Measurements from ENCODE around the gene SAT2. TPM values are rescaled to one million over a fixed set of nuclear protein-coding genes. Genes with fewer than 3 reads are reported as not detected.

SAT2 gene
- total and polyA plus RNA-seq, 2 of the 13 experiments (the other 11 are each of a cell fraction or from before 2014, with no cell fraction given), result 37.6 to 93.7 TPM

- TF ChIP-seq ZNF703 (CRISPR knock-in tag; IDR thresholded peaks at IDR 0.05; ENCODE audit: borderline replicate concordance) (no peak), ZNF530 (CRISPR knock-in tag; IDR thresholded peaks at IDR 0.05; ENCODE audit: low read depth) (no peak), GATAD2A (CRISPR knock-in tag; IDR thresholded peaks at IDR 0.05) (peak; percentile 53), MYNN (CRISPR knock-in tag; IDR thresholded peaks at IDR 0.05; ENCODE audit: low read depth) (no peak), SAFB2 (CRISPR knock-in tag; IDR thresholded peaks at IDR 0.05; ENCODE audit: borderline replicate concordance, low read depth) (no peak), TOPORS (CRISPR knock-in tag; IDR thresholded peaks at IDR 0.05) (no peak), EEA1 (CRISPR knock-in tag; IDR thresholded peaks at IDR 0.05; ENCODE audit: borderline replicate concordance) (peak; percentile 30; the same call in 1 of the 2 replicates), ZSCAN22 (CRISPR knock-in tag; IDR thresholded peaks at IDR 0.05) (no peak), HDAC1 (CRISPR knock-in tag; IDR thresholded peaks at IDR 0.05) (peak; percentile 71), ZNF724P (CRISPR knock-in tag; IDR thresholded peaks at IDR 0.05; ENCODE audit: borderline replicate concordance) (no peak), MAFF (IDR thresholded peaks at IDR 0.05; ENCODE audit: low read depth, low read length) (no peak), CEBPZ (IDR thresholded peaks at IDR 0.05; ENCODE audit: low read length) (no peak), ZNF652 (CRISPR knock-in tag; IDR thresholded peaks at IDR 0.05; ENCODE audit: borderline replicate concordance, low read depth) (no peak), MED8 (CRISPR knock-in tag; IDR thresholded peaks at IDR 0.05; ENCODE audit: insufficient replicate concordance) (no peak), HNF4G (IDR thresholded peaks at IDR 0.05; ENCODE audit: borderline replicate concordance, low read depth, low read length) (peak; percentile 83), HNF4G (CRISPR knock-in tag; IDR thresholded peaks at IDR 0.05; ENCODE audit: borderline replicate concordance, low read depth) (no peak), HIVEP1 (CRISPR knock-in tag; IDR thresholded peaks at IDR 0.05) (peak; percentile 76), POLR2G (IDR thresholded peaks at IDR 0.05; ENCODE audit: low read depth, low read length) (peak; percentile 82), CBX5 (CRISPR knock-in tag; IDR thresholded peaks at IDR 0.05; ENCODE audit: borderline replicate concordance) (no peak), CHD2 (IDR thresholded peaks at IDR 0.05; ENCODE audit: low read depth, low read length) (no peak; the same call in 1 of the 2 replicates), ZNF496 (CRISPR knock-in tag; IDR thresholded peaks at IDR 0.05; ENCODE audit: insufficient replicate concordance) (no peak), TOE1 (CRISPR knock-in tag; IDR thresholded peaks at IDR 0.05) (no peak), ZSCAN30 (CRISPR knock-in tag; IDR thresholded peaks at IDR 0.05) (no peak)
- TF ChIP-seq, protein P1, sequence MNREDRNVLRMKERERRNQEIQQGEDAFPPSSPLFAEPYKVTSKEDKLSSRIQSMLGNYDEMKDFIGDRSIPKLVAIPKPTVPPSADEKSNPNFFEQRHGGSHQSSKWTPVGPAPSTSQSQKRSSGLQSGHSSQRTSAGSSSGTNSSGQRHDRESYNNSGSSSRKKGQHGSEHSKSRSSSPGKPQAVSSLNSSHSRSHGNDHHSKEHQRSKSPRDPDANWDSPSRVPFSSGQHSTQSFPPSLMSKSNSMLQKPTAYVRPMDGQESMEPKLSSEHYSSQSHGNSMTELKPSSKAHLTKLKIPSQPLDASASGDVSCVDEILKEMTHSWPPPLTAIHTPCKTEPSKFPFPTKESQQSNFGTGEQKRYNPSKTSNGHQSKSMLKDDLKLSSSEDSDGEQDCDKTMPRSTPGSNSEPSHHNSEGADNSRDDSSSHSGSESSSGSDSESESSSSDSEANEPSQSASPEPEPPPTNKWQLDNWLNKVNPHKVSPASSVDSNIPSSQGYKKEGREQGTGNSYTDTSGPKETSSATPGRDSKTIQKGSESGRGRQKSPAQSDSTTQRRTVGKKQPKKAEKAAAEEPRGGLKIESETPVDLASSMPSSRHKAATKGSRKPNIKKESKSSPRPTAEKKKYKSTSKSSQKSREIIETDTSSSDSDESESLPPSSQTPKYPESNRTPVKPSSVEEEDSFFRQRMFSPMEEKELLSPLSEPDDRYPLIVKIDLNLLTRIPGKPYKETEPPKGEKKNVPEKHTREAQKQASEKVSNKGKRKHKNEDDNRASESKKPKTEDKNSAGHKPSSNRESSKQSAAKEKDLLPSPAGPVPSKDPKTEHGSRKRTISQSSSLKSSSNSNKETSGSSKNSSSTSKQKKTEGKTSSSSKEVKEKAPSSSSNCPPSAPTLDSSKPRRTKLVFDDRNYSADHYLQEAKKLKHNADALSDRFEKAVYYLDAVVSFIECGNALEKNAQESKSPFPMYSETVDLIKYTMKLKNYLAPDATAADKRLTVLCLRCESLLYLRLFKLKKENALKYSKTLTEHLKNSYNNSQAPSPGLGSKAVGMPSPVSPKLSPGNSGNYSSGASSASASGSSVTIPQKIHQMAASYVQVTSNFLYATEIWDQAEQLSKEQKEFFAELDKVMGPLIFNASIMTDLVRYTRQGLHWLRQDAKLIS (CRISPR knock-in tag; IDR thresholded peaks at IDR 0.05), result no peak
These were observed at the start of gene SAT2 (continued) for GRCh38 chr17:7627250-7628121.

Measured in HepG2 (cell line).